Activated naive CD8-positive, alpha-beta T cell treated with anti-CD3 and anti-CD28 coated beads, Interleukin-2, amount 50 U/mL, for 24 hours (primary cell): ENCODE results near the gene HSPA12B.

ENCODE experiments used
- ATAC-seq: fragments of 150-1000 bp; cut with Tn5 transposase; one replicate; pipeline ENCODE4 v1.10.0; 2021
- DNase-seq: peaks from one replicate; pipeline ENCODE4 v3.0.0; 2021
- H3K27ac Mint-ChIP-seq: one replicate; pipeline ENCODE4 v1.8.0; 2021; ENCODE audit warnings: mild to moderate bottlenecking, mixed read lengths
- H3K27me3 Mint-ChIP-seq: one replicate; pipeline ENCODE4 v1.8.0; 2021; ENCODE audit warnings: mixed read lengths
- H3K36me3 Mint-ChIP-seq: one replicate; pipeline ENCODE4 v1.8.0; 2021; ENCODE audit warnings: low read depth, mixed read lengths
- H3K4me1 Mint-ChIP-seq: one replicate; pipeline ENCODE4 v1.8.0; 2021; ENCODE audit warnings: mixed read lengths
- H3K4me3 Mint-ChIP-seq: one replicate; pipeline ENCODE4 v1.8.0; 2021; ENCODE audit warnings: mild to moderate bottlenecking, moderate library complexity, mixed read lengths
- H3K9me3 Mint-ChIP-seq: one replicate; pipeline ENCODE4 v1.8.0; 2021; ENCODE audit warnings: mixed read lengths

The HSPA12B gene

GRCh38 chr20:3696745-3697587 lies 35.5 kb upstream of the HSPA12B start:
- ATAC-seq (no peak), DNase-seq (no peak)
- Mint-ChIP-seq H3K27ac (no peak overlapping the region), H3K27me3 (no peaks in the 10 kb centered on the region), H3K9me3 (no peaks in the 10 kb centered on the region), H3K4me3 (no peak overlapping the region), H3K36me3 (no peaks in the 10 kb centered on the region), H3K4me1 (no peaks in the 10 kb centered on the region)

- H3K27me3 Mint-ChIP-seq, result no peaks in the 10 kb centered on the region
- no peak overlapping the region for H3K27ac Mint-ChIP-seq
- H3K4me3 Mint-ChIP-seq, result no peak overlapping the region
- H3K4me1 Mint-ChIP-seq, result no peaks in the 10 kb centered on the region
- no peaks in the 10 kb centered on the region for H3K36me3 Mint-ChIP-seq
- DNase-seq (no peak), ATAC-seq (no peak)
- no peaks in the 10 kb centered on the region for H3K9me3 Mint-ChIP-seq
Measured at GRCh38 chr20:3697588-3698305, 34.7 kb upstream of the HSPA12B start.

GRCh38 chr20:3698591-3699001 lies 33.9 kb upstream of the HSPA12B start:
- no peaks in the 10 kb centered on the region for H3K27me3 Mint-ChIP-seq
- no peak for ATAC-seq
- H3K4me1 Mint-ChIP-seq, result no peaks in the 10 kb centered on the region
- H3K36me3 Mint-ChIP-seq, result no peaks in the 10 kb centered on the region
- H3K27ac Mint-ChIP-seq, result no peak overlapping the region
- no peak overlapping the region for H3K4me3 Mint-ChIP-seq
- H3K9me3 Mint-ChIP-seq, result no peaks in the 10 kb centered on the region
- DNase-seq, result no peak

DNA sequence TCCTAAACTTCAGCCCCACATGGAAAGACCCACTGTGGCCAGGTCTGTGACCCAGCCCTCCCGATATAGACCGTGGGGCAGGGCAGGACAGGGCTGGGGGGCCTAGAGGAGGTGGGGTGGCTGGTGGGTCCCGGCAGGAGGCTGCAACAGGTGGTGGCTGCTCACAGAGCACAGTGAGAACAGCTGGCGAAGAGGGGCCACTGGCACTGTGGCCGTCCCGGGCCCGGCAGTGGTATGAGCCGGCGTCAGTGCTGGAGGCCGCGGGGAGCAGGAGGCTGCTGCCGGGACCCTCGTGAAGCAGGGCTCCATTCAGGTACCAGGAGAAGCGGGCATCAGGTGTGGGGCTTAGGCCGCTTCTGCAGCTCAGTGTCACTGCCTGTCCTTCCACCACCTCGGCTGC lies 33.4 kb upstream of the HSPA12B start:
- no peak overlapping the region for H3K27ac Mint-ChIP-seq
- no peaks in the 10 kb centered on the region for H3K27me3 Mint-ChIP-seq
- H3K4me3 Mint-ChIP-seq, result no peak overlapping the region
- no peaks in the 10 kb centered on the region for H3K9me3 Mint-ChIP-seq
- no peak for ATAC-seq
- H3K36me3 Mint-ChIP-seq, result no peaks in the 10 kb centered on the region
- no peaks in the 10 kb centered on the region for H3K4me1 Mint-ChIP-seq
- DNase-seq, result no peak

DNA sequence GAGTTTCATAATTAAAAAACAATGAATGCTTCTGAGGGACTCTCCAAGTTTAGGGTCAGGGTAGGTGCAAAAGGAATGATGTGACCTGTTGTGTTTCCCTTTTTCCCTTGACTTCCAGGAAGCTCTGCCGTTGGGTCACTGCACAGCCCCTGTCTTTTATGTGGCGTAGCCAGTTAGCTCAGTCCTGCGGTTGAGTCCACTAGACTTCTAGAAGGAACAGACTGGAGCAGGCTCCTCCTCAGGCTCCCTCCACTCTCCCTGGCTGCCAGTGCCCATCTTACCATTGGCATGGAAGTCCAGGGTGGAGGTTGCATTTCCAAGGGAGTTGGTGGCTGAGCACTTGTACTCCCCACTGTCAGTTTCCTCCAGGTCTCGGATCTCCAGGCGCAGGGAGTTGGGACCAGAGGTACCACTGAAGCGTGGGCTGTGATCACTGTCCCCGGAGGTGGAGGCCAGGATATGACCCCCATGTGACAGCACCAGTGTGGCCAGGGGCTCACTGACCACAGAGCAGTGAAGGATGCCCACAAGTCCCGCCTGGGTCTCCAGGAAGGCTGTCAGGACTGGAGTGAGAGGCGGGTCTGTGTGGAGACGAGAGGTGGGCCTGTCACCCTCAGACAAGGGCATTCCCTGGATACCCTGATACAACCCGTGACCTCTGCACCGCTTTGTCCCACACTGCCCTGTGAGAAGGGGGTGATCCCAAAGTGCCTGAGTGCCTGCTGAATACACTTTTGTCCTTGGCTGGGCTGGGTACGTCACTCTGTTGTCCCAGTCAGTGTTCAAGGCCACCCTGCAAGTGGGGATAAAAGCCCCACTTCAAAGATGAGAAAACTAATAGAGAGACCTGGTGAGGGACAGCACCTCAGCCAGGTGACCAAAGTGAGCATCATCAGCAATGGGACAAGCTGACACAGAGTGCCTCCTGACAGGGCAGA lies 31.2 kb upstream of the HSPA12B start:
- Mint-ChIP-seq H3K4me3 (no peak overlapping the region), H3K4me1 (no peaks in the 10 kb centered on the region), H3K9me3 (no peaks in the 10 kb centered on the region), H3K27me3 (no peaks in the 10 kb centered on the region), H3K27ac (no peak overlapping the region), H3K36me3 (no peaks in the 10 kb centered on the region)
- DNase-seq (no peak), ATAC-seq (no peak)

DNA sequence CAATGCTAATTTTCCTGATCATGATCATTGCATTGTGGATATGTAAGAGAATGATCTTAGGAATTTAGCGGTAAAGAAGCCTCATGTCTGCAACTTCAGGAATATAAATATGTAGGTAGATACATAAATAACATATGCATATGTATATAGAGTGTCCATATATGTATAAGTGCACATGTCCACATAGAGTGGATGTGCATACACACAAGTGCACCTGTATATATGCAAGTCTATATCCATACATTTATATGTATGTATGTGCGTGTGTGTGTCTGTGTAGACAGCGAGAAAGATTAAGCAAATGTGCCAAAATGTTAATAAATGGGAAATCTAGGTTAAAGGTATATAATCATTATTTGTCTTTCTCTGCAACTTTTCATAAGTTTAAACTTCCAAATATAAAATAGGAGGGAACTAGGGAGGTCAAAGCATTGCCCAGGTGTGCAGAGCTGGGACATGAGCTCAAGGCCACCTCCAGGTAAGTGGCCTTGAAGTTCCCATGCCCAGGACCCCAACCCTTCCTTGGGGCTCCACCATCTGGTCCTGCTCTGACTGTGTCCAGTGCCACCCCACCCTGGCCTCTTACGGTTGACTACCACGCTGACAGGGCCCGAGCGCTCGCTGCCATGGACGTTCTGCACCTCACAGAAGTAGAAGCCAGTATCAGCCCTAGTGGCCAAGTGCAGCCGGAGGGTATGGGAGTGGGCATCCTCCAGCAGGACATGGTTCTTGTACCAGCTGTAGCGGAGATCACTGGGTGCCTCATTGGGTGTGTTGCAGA lies 29.7 kb upstream of the HSPA12B start:
- H3K27ac Mint-ChIP-seq, result no peak overlapping the region
- H3K27me3 Mint-ChIP-seq, result no peaks in the 10 kb centered on the region
- ATAC-seq (no peak), DNase-seq (no peak)
- H3K36me3 Mint-ChIP-seq, result no peaks in the 10 kb centered on the region
- no peak overlapping the region for H3K4me3 Mint-ChIP-seq
- H3K9me3 Mint-ChIP-seq, result no peaks in the 10 kb centered on the region
- no peaks in the 10 kb centered on the region for H3K4me1 Mint-ChIP-seq

- H3K9me3 Mint-ChIP-seq, result no peaks in the 10 kb centered on the region
- no peaks in the 10 kb centered on the region for H3K27me3 Mint-ChIP-seq
- ATAC-seq, result no peak
- no peak overlapping the region for H3K4me3 Mint-ChIP-seq
- no peaks in the 10 kb centered on the region for H3K4me1 Mint-ChIP-seq
- no peak for DNase-seq
- no peaks in the 10 kb centered on the region for H3K36me3 Mint-ChIP-seq
- no peak overlapping the region for H3K27ac Mint-ChIP-seq
Measured at GRCh38 chr20:3704087-3704486, 28.4 kb upstream of the HSPA12B start.

DNA sequence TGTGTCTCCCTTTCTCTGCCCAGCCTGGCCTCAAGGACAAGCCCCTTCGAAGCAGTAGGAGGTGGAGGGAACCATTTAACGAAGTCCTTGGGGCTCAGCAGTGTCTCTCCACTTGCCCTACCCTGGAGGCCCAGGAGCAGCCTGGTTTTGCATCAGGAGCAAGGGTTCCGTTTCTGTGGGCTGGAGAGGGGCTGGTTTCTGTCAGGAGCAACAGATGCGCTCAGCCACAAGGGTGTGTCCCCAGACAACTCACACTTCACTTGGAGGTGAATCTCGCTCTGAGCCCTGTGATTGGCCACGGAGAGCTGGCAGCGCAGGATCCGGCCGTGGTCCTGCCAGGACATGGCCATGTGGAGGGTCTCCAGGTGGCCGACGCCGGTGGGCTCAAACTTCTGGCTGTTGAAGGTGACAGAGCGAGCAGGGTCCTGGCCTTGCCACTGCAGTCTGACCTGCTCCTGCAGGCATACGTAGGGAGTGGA lies 27.0 kb upstream of the HSPA12B start:
- Mint-ChIP-seq H3K27ac (no peak overlapping the region), H3K36me3 (no peaks in the 10 kb centered on the region), H3K9me3 (no peaks in the 10 kb centered on the region), H3K27me3 (no peaks in the 10 kb centered on the region), H3K4me3 (no peak overlapping the region), H3K4me1 (no peaks in the 10 kb centered on the region)
- ATAC-seq (no peak), DNase-seq (no peak)

GRCh38 chr20:3705970-3706739 lies 26.3 kb upstream of the HSPA12B start:
- no peak for ATAC-seq
- no peaks in the 10 kb centered on the region for H3K4me1 Mint-ChIP-seq
- no peak overlapping the region for H3K4me3 Mint-ChIP-seq
- H3K36me3 Mint-ChIP-seq, result no peaks in the 10 kb centered on the region
- no peak for DNase-seq
- no peak overlapping the region for H3K27ac Mint-ChIP-seq
- no peaks in the 10 kb centered on the region for H3K9me3 Mint-ChIP-seq
- H3K27me3 Mint-ChIP-seq, result no peaks in the 10 kb centered on the region

DNA sequence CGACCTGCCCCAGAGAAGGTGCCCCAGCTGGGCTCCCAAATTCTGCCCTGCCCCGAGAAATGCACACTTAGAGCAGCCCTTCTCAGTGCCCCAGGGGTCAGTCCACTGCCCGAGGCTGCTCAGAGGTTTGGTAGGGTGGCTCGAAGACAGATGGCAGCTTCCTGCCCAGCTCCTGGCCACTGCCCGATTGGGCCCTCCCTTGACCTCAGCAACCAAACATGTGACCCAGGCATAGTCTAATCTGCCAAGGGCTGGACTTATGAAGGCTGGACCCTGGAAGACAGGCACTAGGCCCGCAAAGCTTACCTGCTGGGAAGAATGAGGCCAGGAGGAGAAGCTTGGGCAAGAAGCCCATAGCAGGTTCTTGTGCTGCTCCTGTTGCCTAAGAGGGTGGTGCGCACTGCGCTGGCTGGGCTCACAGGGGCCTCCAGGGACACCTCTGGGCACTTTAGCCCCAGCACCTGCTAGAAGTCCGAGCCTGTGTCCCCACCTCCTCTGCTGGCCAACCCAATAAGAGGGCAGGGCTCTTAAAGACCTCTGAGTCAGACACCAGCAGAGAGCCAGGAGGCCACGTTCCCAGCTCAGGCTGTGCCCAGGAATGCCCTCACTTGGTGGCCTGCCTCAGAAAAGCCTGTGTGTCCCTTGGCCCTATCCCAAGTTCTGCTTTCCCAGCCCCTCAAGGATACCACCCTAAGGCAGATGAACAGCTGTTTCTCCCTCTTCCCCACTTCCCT lies 25.5 kb upstream of the HSPA12B start:
- Mint-ChIP-seq H3K4me1 (no peaks in the 10 kb centered on the region), H3K27ac (no peak overlapping the region), H3K36me3 (no peaks in the 10 kb centered on the region), H3K4me3 (no peak overlapping the region), H3K27me3 (no peaks in the 10 kb centered on the region), H3K9me3 (no peaks in the 10 kb centered on the region)
- ATAC-seq, result no peak
- DNase-seq, result no peak

DNA sequence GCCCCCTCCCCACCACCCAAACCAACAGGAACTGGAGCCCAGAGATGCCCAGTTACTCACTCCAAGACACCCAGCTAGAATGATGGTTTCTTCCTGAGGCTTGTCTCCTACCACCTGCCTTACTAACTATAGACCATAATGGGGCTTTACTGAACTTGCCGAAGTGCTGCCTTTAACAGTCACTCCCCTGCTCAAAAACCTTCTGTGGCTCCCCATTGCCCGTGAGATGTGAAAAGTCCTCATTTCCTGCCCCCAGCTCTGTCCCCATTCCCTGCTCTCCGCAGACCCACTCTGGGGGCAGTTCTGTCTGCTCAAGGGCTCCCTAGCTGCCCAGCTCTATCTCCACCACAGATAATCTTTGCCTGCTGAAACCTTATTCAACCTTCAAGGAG lies 25.0 kb upstream of the HSPA12B start:
- ATAC-seq, result no peak
- H3K27me3 Mint-ChIP-seq, result no peaks in the 10 kb centered on the region
- no peak for DNase-seq
- H3K27ac Mint-ChIP-seq, result no peak overlapping the region
- H3K4me1 Mint-ChIP-seq, result no peaks in the 10 kb centered on the region
- no peaks in the 10 kb centered on the region for H3K36me3 Mint-ChIP-seq
- no peak overlapping the region for H3K4me3 Mint-ChIP-seq
- no peaks in the 10 kb centered on the region for H3K9me3 Mint-ChIP-seq

- DNase-seq, result no peak
- H3K4me1 Mint-ChIP-seq, result no peaks in the 10 kb centered on the region
- H3K4me3 Mint-ChIP-seq, result no peak overlapping the region
- no peak for ATAC-seq
- H3K27ac Mint-ChIP-seq, result no peak overlapping the region
- no peaks in the 10 kb centered on the region for H3K27me3 Mint-ChIP-seq
- no peaks in the 10 kb centered on the region for H3K36me3 Mint-ChIP-seq
- H3K9me3 Mint-ChIP-seq, result no peaks in the 10 kb centered on the region
Measured at GRCh38 chr20:3710011-3710466, 22.4 kb upstream of the HSPA12B start.
